Measurements from ENCODE around the gene NLRP12.

DNA sequence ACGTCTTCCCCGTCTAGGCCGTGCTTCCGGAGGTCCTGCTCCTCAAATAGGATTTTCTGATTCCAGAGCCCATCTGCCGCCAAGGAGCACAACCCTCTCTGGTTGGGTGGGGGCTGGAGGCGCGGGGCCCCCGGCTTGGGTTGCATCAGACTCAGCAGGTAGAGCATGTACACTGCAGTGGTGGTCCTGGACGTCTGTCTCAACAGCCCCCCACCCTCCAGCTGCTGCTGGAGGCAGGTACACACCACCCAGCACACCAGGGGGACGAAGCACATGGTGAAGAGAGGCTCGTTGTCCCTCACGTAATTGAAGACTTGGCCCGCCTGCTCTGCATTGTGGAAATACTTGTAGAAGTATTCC lies 13.9 kb downstream of the NLRP12 start:
- TF ChIP-seq EZH2 (IDR thresholded peaks at IDR 0.05; ENCODE audit: borderline replicate concordance, insufficient read depth, low read depth, low read length, poor library complexity, severe bottlenecking), result no peak
- TF ChIP-seq, protein P1, sequence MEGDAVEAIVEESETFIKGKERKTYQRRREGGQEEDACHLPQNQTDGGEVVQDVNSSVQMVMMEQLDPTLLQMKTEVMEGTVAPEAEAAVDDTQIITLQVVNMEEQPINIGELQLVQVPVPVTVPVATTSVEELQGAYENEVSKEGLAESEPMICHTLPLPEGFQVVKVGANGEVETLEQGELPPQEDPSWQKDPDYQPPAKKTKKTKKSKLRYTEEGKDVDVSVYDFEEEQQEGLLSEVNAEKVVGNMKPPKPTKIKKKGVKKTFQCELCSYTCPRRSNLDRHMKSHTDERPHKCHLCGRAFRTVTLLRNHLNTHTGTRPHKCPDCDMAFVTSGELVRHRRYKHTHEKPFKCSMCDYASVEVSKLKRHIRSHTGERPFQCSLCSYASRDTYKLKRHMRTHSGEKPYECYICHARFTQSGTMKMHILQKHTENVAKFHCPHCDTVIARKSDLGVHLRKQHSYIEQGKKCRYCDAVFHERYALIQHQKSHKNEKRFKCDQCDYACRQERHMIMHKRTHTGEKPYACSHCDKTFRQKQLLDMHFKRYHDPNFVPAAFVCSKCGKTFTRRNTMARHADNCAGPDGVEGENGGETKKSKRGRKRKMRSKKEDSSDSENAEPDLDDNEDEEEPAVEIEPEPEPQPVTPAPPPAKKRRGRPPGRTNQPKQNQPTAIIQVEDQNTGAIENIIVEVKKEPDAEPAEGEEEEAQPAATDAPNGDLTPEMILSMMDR (IDR thresholded peaks at IDR 0.05), result no peak
